HepG2 (cell line): ENCODE measurements around the gene ITIH1. TPM values are rescaled to one million over a fixed set of nuclear protein-coding genes. Genes with fewer than 3 reads are reported as not detected.
A peak's percentile ranks its signal among the peaks of the same experiment; 100 is the strongest.

ENCODE experiments used
- BHLHE40 ChIP-seq: IDR thresholded peaks from 2 replicates; pipeline ENCODE4 v1.6.1; 2011; ENCODE audit warnings: low read length, improper control_type of control experiment
- GPBP1L1 ChIP-seq: sonication (generic); formaldehyde crosslinking; IDR thresholded peaks from 2 replicates; pipeline ENCODE4 v1.5.0; 2020; ENCODE audit warnings: mild to moderate bottlenecking, missing genetic modification reagents
- IKZF4 ChIP-seq: sonication (generic); formaldehyde crosslinking; IDR thresholded peaks from 2 replicates; pipeline ENCODE4 v1.5.1; 2020; ENCODE audit warnings: borderline replicate concordance, mild to moderate bottlenecking, low read depth, missing genetic modification reagents; ENCODE audit errors: not compliant biosample characterization
- KDM2A ChIP-seq: sonication (generic); formaldehyde crosslinking; IDR thresholded peaks from 2 replicates; pipeline ENCODE4 v1.4.0; 2020; ENCODE audit warnings: low read depth, missing genetic modification reagents, borderline replicate concordance
- NRL ChIP-seq: sonication (generic); formaldehyde crosslinking; IDR thresholded peaks from 2 replicates; pipeline ENCODE4 v1.5.0; 2020; ENCODE audit warnings: missing genetic modification reagents, mild to moderate bottlenecking, moderate library complexity, borderline replicate concordance
- PHF5A ChIP-seq: IDR thresholded peaks from one replicate; pipeline ENCODE4 v1.6.1; 2018; ENCODE audit warnings: low read depth, missing genetic modification reagents; ENCODE audit not compliant: unreplicated experiment
- PITX1 ChIP-seq: sonication (generic); formaldehyde crosslinking; IDR thresholded peaks from 2 replicates; pipeline ENCODE4 v1.5.1; 2020; ENCODE audit warnings: mild to moderate bottlenecking, missing genetic modification reagents
- REPIN1 ChIP-seq: sonication (generic); formaldehyde crosslinking; IDR thresholded peaks from 2 replicates; pipeline ENCODE4 v1.8.0; 2022; ENCODE audit warnings: missing genetic modification reagents, low read depth, mild to moderate bottlenecking, borderline replicate concordance
- SOX5 ChIP-seq: IDR thresholded peaks from 2 replicates; pipeline ENCODE4 v1.6.1; 2016; ENCODE audit warnings: borderline replicate concordance
- TAF1 ChIP-seq: sonication (generic); formaldehyde crosslinking; IDR thresholded peaks from 2 replicates; pipeline ENCODE4 v1.4.0; 2020; ENCODE audit warnings: missing genetic modification reagents
- TCF12 ChIP-seq, 2 experiments: fragments of 450-650 bp in 1 of 2; sonication (generic) in 1 of 2; formaldehyde crosslinking in 1 of 2; IDR thresholded peaks; 2 replicates each; pipeline versions ENCODE4 v1.6.1 to v1.8.0; 2017 to 2022; ENCODE audit warnings: antibody characterized with exemption in 1 of 2, mild to moderate bottlenecking in 1 of 2, missing genetic modification reagents in 1 of 2, moderate library complexity in 1 of 2
- TFE3 ChIP-seq: IDR thresholded peaks from 2 replicates; pipeline ENCODE4 v1.6.1; 2016
- ZBTB34 ChIP-seq: sonication (generic); formaldehyde crosslinking; IDR thresholded peaks from 2 replicates; pipeline ENCODE4 v1.8.0; 2022; ENCODE audit warnings: mild to moderate bottlenecking, missing genetic modification reagents
- ZNF274 ChIP-seq: sonication (generic); formaldehyde crosslinking; IDR thresholded peaks from 2 replicates; pipeline ENCODE4 v1.5.1; 2020; ENCODE audit warnings: mild to moderate bottlenecking, missing genetic modification reagents
- ZNF281 ChIP-seq: sonication (generic); formaldehyde crosslinking; IDR thresholded peaks from 2 replicates; pipeline ENCODE4 v1.4.0; 2020; ENCODE audit warnings: missing genetic modification reagents, borderline replicate concordance
- ZNF569 ChIP-seq: sonication (generic); formaldehyde crosslinking; IDR thresholded peaks from 2 replicates; pipeline ENCODE4 v1.5.0; 2020; ENCODE audit warnings: mild to moderate bottlenecking, missing genetic modification reagents, moderate library complexity, borderline replicate concordance
- ZNF605 ChIP-seq: sonication (generic); formaldehyde crosslinking; IDR thresholded peaks from 2 replicates; pipeline ENCODE4 v1.8.0; 2022; ENCODE audit warnings: mild to moderate bottlenecking, missing genetic modification reagents
- ZNF770 ChIP-seq: sonication (generic); formaldehyde crosslinking; IDR thresholded peaks from 2 replicates; pipeline ENCODE4 v1.5.0; 2020; ENCODE audit warnings: mild to moderate bottlenecking, missing genetic modification reagents
- ZNF777 ChIP-seq: sonication (generic); formaldehyde crosslinking; IDR thresholded peaks from 2 replicates; pipeline ENCODE4 v1.4.0; 2020; ENCODE audit warnings: missing genetic modification reagents
- polyA plus RNA-seq, 8 experiments: library from polyadenylated mRNA; depleted of rRNA in 3 of 8; stranded (reverse) in 7 of 8; unstranded in 1 of 8; fragments of >200 nt; fragmentation: Illumina TruSeq in 4 of 8; extraction: Trizol in 4 of 8; gene quantifications; 2 replicates each; pipeline versions ENCODE4 v1.2.1 to v1.2.3, GENCODE V29; 2011 to 2016; ENCODE audit warnings: low read depth in 4 of 8, missing spikeins in 1 of 8, mixed read lengths in 1 of 8; ENCODE audit not compliant: insufficient read depth in 1 of 8
- total RNA-seq, 5 experiments: library from RNA; depleted of rRNA; stranded (reverse); fragments of >200 nt; fragmentation: Illumina TruSeq; extraction: Trizol; gene quantifications; 2 replicates each; pipeline ENCODE4 v1.2.3, GENCODE V29; 2016; ENCODE audit warnings: low read depth in 1 of 5

Gene ITIH1
- total and polyA plus RNA-seq, 2 of the 13 experiments (the other 11 are each of a cell fraction or from before 2014, with no cell fraction given), result 12.3 to 19.6 TPM

- TF ChIP-seq ZNF777 (CRISPR knock-in tag) (no peak), SOX5 (CRISPR knock-in tag) (peak; percentile 31; the same call in 1 of the 2 replicates), IKZF4 (CRISPR knock-in tag) (no peak), ZNF605 (CRISPR knock-in tag) (0 out of 2 replicates have a peak, but pooled peaks have one; percentile 35), REPIN1 (CRISPR knock-in tag) (peak; percentile 38; the same call in 1 of the 2 replicates), ZNF274 (peak; percentile 64; the same call in 1 of the 2 replicates), ZBTB34 (peak; percentile 54; the same call in 1 of the 2 replicates), PITX1 (CRISPR knock-in tag) (0 out of 2 replicates have a peak, but pooled peaks have one; percentile 12), TFE3 (CRISPR knock-in tag) (peak; percentile 38; the same call in 1 of the 2 replicates), PHF5A (CRISPR knock-in tag) (no peak), TCF12 (IDR thresholded peaks at IDR 0.05) (no peak), TCF12 (CRISPR knock-in tag; IDR thresholded peaks at IDR 0.05) (0 out of 2 replicates have a peak, but pooled peaks have one; percentile 70), ZNF281 (CRISPR knock-in tag) (peak; percentile 74; the same call in 1 of the 2 replicates), KDM2A (CRISPR knock-in tag) (peak; percentile 32; the same call in 1 of the 2 replicates), ZNF569 (CRISPR knock-in tag) (0 out of 2 replicates have a peak, but pooled peaks have one; percentile 4), BHLHE40 (0 out of 2 replicates have a peak, but pooled peaks have one; percentile 3), TAF1 (CRISPR knock-in tag) (peak; percentile 49; the same call in 1 of the 2 replicates), GPBP1L1 (no peak), ZNF770 (CRISPR knock-in tag) (peak; percentile 74), NRL (peak; percentile 30; the same call in 1 of the 2 replicates)
Measured at GRCh38 chr3:52794612-52795099, 17.3 kb downstream of the ITIH1 start, which contains the start of gene ITIH3 (continued).
